ENCODE measurements around the gene CAPRIN1.
"Not testable (repeated sequence)": the region's sequence is repeated elsewhere in the genome, so short reads cannot be mapped to it uniquely, and the experiment has no call there.

CAPRIN1 gene

DNA sequence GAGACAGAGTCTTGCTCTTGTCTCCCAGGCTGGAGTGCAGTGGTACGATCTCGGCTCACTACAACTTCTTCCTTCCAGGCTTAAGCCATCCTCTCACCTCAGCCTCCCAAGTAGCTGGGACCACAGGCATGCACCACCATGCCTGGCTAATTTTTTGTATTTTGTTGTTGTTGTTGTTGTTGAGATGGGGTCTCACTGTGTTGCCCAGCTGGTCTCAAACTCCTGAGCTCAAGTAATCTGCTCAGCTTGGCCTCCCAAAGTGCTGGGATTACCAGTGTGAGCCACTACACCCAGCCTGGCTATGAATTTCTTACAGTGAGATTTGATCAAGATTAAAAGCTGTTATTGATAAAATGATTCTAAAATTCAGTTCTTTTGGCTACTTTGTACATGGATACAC, 43.4 kb downstream of the CAPRIN1 start:
- DNase-seq: not testable (repeated sequence)

- no peak for DNase-seq
Measured at GRCh38 chr11:34098813-34099212, 47.3 kb downstream of the CAPRIN1 start.

DNA sequence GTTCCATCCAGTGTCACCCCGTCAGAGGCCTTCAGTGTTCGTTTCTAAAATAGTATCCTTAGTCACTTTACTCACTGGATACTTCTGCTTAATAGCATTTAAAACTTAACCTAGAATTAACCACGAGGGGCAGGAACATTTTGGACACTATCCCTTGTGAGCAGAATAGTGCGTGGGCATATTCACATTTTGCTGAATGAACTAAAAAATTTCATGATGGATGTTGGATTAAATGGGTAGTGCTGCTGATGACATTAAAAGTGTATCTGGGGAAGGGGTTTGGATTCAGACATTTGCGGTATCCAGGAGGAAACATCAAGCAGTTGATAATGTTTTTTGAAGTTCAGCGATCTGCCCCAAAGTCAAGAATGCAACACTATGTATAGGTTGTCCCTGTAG, 53.1 kb downstream of the CAPRIN1 start:
- DNase-seq: no peak

GRCh38 chr11:34105079-34105956, 53.8 kb downstream of the CAPRIN1 start, which contains the start of gene NAT10:
NAT10 (plus strand) TSS chr11:34105629; CDS start chr11:34108226, 2,597 bp downstream.
- DNase-seq: peak; percentile 99

DNA sequence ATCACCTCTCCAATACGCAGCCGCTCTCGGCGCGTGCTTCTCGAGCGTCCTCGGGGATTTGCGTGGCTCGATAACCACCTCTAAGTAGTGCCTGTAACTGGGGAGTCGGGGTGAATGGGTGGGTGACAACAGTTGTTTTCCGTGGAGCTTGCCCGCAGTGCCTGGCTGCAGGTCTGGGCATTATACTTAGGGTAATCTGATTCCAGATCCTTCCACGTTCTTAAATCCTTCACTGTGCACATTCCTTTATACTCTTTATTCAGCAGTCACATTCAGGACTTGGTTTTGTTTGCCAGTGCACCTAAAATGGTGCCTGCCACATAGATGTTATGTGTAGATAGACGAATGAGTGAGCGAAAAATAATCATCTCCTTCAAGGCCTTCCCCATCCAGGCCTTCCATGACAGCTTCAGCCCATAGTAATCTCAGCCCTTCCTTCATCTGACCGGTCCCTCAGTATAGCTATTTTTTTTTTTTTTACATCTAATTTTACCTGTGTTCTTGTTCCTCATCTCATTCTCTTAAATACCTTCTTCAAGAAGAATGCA, 54.5 kb downstream of the CAPRIN1 start:
- DNase-seq: no peak

DNA sequence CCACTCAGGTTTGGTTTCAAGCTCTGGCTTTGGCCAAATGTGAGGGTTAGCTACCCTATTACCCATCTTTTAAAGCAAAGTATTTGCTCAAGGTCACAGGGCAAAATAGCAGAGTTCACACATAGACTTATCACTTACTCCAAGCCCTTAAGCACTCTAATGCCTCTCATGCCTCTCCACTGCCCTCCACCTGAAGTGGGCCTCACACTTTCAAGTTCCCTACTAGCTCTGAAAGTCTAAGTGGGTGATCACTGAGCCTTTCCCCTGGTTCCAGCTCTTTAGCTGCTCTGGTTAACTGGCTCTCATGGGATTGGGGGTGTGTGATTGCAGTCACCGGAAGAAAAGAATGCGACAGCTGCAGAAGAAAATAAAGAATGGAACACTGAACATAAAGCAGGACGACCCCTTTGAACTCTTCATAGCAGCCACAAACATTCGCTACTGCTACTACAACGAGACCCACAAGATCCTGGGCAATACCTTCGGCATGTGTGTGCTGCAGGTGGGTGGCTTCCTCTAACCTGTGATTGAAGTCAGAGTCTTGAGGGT, 60.3 kb downstream of the CAPRIN1 start:
- DNase-seq: no peak

DNA sequence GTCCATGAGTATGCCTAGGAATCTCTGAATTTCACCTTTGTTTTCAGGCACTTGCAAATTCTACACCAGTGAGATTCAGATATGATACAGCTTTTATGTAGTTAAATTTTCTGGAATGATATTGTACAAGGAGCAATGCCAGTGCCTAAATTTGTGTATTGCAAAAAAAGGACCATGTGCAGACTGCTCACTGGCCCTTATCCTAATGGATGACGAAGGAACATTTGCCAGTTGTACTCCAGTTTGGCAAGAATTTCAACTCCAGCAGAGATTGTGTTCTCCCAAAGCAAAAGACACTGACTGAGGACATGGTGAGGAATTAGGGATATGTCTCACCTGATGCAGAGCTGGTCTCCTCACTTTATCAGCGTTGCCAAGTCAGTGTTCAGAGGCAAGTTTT, 62.5 kb downstream of the CAPRIN1 start:
- DNase-seq: no peak

DNA sequence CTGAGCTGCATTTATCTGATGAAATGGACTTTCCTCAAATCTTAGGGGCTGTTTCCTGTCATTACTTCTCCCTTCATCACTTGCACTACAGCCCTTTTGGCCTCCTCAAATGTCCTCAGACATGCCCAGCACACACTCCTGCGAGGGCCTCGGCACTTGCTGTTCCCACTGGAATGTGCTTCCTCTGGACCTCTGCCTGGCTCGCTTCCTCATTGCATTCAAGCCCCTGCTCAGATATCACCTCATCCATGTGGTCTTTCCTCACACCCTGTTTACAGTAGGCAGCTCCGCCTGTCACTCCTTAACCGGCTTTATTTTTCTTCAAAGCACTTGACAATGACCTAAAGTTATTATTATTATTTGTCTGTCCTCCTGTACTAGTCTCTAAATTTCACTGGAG, 62.9 kb downstream of the CAPRIN1 start:
- no peak for DNase-seq

GRCh38 chr11:34120651-34121050, 69.1 kb downstream of the CAPRIN1 start:
- DNase-seq: no peak

DNA sequence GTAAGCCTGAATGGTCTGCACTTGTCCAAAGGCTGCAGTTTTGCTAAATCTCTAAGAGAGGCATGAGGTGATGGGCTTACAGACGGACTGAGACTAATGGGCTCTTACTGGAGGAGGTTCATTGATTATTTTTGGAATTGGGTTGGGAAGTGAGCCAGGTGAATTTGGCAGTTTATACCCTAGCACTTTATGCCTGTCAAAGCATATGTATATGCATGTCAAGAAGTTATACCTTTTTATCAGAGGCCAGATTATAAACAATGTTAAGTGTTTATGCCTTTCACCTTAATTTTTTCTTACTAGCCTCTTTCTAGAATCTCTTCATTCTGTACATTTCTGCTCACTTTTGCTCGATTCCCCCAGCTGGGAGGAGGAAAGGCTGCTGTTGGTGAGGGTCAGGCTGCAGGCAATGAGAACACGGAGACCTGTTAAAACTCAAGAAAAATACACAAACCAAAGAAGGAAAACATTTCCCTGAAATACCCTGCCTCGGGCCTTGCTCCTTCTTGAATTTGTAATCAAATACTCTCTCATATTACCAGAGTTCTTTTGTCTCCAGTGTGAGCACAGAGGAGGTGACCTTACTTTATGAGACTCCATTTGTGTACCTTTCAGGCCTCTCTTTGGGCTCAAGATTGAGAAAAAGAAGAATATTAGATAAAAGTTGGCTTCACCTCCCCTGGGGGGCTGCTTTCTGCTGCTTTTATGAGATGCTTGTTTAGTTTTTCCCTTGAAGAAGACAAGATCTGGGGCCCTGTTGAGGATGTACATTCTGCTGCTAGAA, 73.5 kb downstream of the CAPRIN1 start:
- no peak for DNase-seq

GRCh38 chr11:34126959-34127848, 75.7 kb downstream of the CAPRIN1 start:
- no peak for DNase-seq

GRCh38 chr11:34128824-34129223, 77.3 kb downstream of the CAPRIN1 start:
- DNase-seq: no peak

GRCh38 chr11:34132261-34132965, 80.9 kb downstream of the CAPRIN1 start:
- no peak for DNase-seq

- DNase-seq: no peak
Measured at GRCh38 chr11:34134765-34135164, 83.2 kb downstream of the CAPRIN1 start.

DNA sequence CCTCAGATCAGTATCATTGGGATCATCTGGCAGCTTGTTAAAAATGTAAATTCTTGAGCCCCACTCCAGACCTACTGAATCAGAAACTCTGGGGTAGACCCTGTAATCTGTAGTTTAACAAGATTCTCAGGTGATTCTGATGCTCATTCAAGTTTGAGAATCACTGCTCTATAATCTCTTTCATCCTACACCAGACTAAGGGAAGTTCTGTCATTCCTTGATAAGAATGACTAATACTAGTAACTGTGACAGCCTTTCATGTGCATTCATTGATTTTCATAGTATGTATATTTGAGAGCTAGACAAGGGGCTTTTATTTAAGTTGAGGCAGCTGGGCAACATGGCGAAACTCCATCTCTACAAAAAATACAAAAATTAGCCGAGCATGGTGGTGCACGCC, 83.9 kb downstream of the CAPRIN1 start:
- DNase-seq: no peak

DNA sequence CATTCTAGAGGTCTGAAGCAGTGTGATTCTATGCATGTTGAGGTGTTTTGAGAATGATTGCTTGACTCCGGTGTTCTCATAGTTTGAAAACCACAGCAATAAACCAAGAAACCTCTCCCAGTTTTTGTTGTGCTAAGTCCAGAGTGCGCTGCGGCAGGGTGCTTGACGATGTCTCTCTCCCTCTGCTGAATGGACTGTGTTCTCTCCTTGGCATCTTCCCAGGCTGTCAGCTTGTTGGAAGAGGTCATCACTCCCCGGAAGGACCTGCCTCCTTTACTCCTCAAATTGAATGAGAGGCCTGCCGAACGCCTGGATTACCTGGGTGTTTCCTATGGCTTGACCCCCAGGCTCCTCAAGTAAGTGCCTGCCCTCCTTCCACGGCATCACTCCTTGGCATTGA, 84.9 kb downstream of the CAPRIN1 start:
- DNase-seq: no peak

GRCh38 chr11:34139346-34139745, 87.8 kb downstream of the CAPRIN1 start:
- peak; percentile 36 for DNase-seq

GRCh38 chr11:34140149-34140548, 88.6 kb downstream of the CAPRIN1 start:
- peak; percentile 57 for DNase-seq

GRCh38 chr11:34143048-34143447, 91.5 kb downstream of the CAPRIN1 start:
- no peak for DNase-seq

GRCh38 chr11:34145073-34145472, 93.5 kb downstream of the CAPRIN1 start:
- DNase-seq: peak; percentile 39

DNA sequence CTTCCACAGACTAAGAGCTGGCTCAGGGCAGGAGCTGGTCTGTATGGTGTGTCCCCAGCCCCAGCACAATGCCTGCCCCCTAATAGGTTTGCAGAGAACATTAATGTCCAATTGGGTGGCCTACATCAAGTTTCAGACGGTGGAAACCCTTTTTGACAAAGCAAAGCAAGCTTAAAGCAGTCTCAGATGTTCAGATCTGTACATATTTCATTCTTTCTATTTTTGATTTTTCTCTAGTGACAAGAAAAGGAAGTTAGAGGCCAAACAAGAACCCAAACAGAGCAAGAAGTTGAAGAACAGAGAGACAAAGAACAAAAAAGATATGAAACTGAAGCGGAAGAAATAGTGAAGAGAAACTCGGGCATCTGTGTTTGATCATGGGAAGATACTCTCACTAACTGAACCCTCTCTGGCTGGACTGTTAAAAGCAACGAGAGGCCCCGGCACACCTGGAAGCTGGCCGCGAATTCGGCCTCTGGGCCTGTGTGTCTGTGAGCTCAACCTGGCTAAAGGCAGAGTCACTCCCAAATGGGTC, 94.4 kb downstream of the CAPRIN1 start:
- DNase-seq: peak; percentile 44
